ES-I3 (cell line): ENCODE results near the gene KRTAP20-4.

ENCODE experiments used
- H3K36me3 ChIP-seq: 2 replicates; pipeline ENCODE4 v1.6.1; 2013; ENCODE audit warnings: mild to moderate bottlenecking, low read length, control low read depth, moderate library complexity; ENCODE audit not compliant: insufficient read depth
- H3K4me1 ChIP-seq: 2 replicates; pipeline ENCODE4 v1.6.1; 2013; ENCODE audit warnings: mild to moderate bottlenecking, control low read depth, low read length; ENCODE audit not compliant: insufficient read depth
- H3K9ac ChIP-seq: 2 replicates; pipeline ENCODE4 v1.6.1; 2013; ENCODE audit warnings: low read depth, mild to moderate bottlenecking, low read length, moderate library complexity
- H3K9me3 ChIP-seq: 2 replicates; pipeline ENCODE4 v1.6.1; 2013; ENCODE audit warnings: mild to moderate bottlenecking, low read length, moderate library complexity; ENCODE audit not compliant: control insufficient read depth, insufficient read depth

Gene KRTAP20-4

DNA sequence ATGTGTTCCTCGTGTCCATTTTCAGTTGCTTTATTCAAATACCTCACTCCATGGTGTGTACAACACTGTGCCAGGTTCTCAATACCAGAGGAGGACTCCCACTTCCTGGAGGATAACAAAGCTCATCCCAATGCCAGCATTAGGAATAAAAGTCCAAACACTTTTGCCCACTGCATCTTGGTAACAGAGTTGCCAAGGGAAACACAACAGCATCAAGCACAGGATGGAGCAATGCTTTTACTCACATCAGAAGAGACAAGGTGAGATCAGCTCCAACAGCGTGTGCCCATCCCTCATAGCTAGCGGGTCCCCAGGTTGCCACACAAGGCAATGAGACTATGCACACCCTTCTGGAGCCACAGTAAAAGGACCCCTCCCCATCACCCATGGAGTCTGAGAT, 2.9 kb downstream of the KRTAP20-4 start:
- no peaks in the 10 kb centered on the region for H3K4me1 ChIP-seq
- no peak overlapping the region for H3K9ac ChIP-seq
- no peaks in the 10 kb centered on the region for H3K36me3 ChIP-seq
- no peaks in the 10 kb centered on the region for H3K9me3 ChIP-seq

DNA sequence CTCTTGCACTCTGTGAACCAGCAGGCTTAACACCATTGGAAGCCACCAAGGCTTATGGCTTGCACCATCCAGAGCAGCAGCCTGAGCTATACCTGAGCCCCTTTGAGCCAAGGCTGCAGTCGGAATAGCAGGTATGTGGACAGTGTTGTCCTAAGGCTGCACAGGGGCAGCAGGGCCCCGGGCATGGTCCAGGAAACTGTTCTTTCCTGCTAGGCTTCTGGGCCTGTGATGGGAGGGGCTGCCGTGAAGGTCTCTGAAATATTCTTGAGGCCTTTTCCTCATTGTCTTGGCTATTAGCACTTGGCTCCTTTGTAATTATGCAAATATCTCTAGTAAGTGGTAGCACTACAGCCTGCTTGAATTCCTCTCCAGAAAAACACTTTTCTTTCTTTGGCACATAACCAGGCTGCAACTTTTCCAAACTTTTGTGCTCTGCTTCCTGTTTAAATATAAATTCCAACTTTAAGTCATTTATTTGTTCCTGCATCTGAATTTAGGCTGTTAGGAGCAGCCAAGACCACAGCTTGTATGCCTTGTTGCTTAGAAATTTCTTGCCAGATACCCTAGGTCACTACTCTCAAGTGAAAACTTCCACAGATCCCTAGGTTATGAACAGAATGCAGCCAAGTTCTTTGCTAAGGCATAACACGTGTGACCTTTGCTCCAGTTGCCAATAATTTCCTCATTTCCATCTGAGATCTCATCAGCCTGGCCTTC, 5.2 kb downstream of the KRTAP20-4 start:
- Histone ChIP-seq H3K36me3 (no peaks in the 10 kb centered on the region), H3K4me1 (no peaks in the 10 kb centered on the region), H3K9ac (no peak overlapping the region), H3K9me3 (no peaks in the 10 kb centered on the region)

DNA sequence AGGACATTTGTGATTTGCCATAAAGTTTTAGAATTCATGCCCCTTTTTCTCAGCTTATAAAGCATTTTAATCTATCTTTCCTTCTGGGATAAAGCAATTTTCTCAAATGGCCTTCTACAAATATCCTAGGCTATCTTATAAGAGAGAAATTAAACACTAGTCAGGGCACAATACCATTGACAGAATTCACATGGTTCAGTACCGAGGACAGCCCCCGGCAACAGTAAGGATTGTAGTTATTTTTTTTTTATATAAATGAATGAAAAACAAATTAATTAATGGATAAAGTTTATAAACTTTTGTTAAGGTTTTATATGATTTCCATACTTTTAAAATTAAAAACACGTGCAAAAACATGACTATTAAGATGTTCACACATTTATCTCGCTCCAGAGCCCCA, 7.7 kb downstream of the KRTAP20-4 start:
- no peaks in the 10 kb centered on the region for H3K9me3 ChIP-seq
- no peaks in the 10 kb centered on the region for H3K4me1 ChIP-seq
- H3K9ac ChIP-seq = no peak overlapping the region
- no peaks in the 10 kb centered on the region for H3K36me3 ChIP-seq

DNA sequence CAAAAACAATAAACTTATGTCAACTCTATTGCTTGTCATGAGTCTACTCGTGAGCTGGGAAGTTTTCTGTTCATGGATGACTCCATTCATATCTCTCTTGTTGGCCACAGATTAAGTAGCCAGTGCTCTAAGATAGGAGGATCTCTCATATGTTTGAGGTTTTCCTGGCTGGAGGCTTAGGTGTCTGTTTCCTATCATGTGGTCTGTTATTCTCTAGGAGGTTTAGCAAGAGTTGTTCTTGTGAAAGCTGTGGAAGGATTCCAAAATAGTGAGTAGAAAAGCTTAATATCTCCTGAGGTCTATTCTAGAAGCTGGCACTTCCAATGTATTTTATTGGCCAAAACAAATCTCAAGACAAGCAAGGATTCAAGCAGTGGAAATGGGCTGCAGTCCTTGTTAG, 8.8 kb downstream of the KRTAP20-4 start:
- Histone ChIP-seq H3K9ac (no peak overlapping the region), H3K9me3 (no peaks in the 10 kb centered on the region), H3K4me1 (no peaks in the 10 kb centered on the region)

DNA sequence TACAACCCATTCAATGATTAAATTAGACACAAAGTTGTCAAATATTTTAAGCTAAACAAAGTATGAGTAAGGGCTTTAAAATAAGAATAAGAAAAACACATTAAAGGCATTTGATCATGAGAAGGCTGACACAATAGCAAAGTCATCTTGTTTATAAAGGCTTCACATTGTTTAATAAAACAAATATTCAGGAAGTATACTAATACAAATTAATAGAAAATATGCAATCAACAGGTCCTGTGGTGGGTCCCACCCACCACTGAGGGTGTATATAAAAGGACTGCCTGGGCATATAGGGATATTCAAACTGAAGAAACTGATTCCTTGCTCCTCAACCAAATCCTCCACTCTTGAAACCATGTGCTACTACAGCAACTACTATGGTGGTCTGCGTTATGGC, 14.5 kb downstream of the KRTAP20-4 start, which contains the start of gene KRTAP20-2:
Gene KRTAP20-2 (plus strand): TSS at position 301 of the 400 bp plus-strand sequence. CDS start 58 bp downstream, at position 359.
- Histone ChIP-seq H3K4me1 (no peaks in the 10 kb centered on the region), H3K9me3 (no peaks in the 10 kb centered on the region), H3K36me3 (no peaks in the 10 kb centered on the region), H3K9ac (no peak within 1 kb of the TSS)

More for the DNA sequence above, 8.8 kb downstream of the KRTAP20-4 start:
- no peaks in the 10 kb centered on the region for H3K36me3 ChIP-seq

DNA sequence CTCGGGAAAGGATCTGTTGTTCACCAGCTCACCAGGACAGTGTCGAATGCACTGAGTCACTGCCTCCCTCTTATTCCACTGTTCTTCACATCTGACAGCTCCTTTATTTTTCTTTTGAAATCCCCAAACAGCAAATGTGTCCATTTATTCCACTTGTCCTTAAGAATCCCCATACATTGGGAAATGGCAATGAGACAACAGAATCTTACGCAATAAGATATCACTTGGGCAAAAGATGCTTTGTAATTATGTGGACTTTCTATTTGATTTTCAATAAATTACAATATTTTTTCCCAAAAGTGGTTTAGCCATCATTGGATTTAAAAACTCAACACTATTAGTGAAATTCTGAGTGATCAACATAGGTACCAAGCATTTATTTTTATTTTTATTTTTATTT, 18.3 kb downstream of the KRTAP20-4 start:
- Histone ChIP-seq H3K9ac (no peak overlapping the region), H3K4me1 (no peaks in the 10 kb centered on the region), H3K36me3 (no peaks in the 10 kb centered on the region), H3K9me3 (no peaks in the 10 kb centered on the region)

DNA sequence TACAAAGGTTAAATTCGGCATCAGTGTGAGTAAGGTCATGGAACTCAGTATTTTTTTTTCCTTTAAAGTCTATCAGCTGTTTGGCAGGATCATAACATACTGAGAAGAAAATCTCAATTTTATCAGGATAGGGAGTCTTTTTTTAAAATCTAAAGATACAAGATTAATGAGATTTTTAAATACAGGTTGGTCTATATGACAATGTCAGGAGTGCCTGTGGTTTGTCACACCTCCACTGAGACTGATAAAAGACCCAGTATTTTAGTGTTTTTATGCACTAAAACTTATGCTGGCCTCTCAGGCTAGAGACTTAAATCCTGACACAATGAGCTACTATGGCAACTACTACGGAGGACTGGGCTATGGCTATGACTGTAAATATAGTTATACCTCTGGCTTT, 22.1 kb downstream of the KRTAP20-4 start, which contains the start of gene KRTAP20-3:
Gene KRTAP20-3 (plus strand): TSS at position 301 of the 400 bp plus-strand sequence.
- Histone ChIP-seq H3K36me3 (no peaks in the 10 kb centered on the region), H3K9me3 (no peaks in the 10 kb centered on the region), H3K9ac (no peak within 1 kb of the TSS), H3K4me1 (no peaks in the 10 kb centered on the region)

DNA sequence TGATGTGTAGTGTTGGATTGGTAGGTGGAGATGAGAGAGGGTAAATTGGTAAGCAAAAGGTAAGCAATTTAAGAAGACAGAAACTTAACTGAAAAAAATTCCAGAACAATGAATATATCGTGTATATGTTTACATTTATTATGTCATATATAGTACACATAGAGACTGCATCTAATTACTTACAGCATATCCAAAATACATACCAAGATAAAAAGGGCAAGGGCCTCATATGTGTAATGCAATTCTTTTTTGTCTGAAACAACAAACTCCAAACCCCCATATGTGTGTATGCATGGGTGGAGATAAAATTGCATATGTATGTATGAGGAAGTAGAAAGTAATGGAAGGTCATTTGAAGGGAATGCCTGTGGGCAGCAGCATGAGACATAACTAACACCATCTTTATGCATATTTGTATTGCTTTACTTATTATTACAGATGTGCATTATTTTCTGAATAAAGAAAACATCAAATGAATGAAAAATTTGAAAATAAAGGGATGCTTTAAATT, 26.5 kb downstream of the KRTAP20-4 start:
- no peaks in the 10 kb centered on the region for H3K4me1 ChIP-seq
- H3K9ac ChIP-seq = no peak overlapping the region
- H3K36me3 ChIP-seq = no peaks in the 10 kb centered on the region
- H3K9me3 ChIP-seq = no peaks in the 10 kb centered on the region

DNA sequence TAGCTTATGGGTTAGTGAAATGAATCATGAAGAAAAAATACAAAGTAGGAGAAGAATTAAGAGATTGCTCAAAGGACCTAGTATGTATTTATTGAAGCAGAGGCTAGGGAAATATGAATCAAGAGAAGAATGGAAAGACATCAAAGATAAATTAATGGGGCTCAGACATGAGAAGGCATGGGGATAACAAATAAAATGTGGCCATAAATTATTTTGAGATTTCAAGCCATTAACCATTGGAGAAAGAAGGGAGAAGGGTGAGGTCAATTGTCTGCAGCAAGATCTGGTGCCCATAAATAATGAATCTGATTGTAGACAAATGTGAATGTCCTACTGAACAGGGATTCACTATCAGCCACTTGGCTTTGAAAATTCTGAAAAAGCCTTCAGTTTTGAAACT, 32.5 kb downstream of the KRTAP20-4 start:
- no peaks in the 10 kb centered on the region for H3K9me3 ChIP-seq
- H3K9ac ChIP-seq = no peak overlapping the region
- H3K36me3 ChIP-seq = no peaks in the 10 kb centered on the region
- no peaks in the 10 kb centered on the region for H3K4me1 ChIP-seq

DNA sequence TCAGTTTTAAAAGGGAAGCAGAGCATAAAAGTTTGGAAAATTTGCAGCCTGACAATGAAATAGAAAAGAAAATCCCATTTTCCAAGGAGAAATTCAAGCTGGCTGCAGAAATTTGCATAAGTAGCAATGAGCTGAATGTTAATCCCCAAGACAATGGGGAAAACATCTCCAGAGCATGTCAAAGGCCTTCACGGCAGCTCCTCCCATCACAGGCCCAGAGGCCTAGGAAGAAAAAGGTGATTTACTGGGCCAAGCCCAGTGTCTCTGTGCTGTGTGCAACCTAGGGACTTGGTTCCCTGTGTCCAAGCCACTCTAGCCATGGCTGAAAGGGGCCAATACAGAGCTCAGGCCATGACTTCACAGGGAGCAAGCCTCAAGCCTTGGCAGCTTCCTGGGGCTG, 48.3 kb downstream of the KRTAP20-4 start:
- Histone ChIP-seq H3K9ac (no peak overlapping the region), H3K9me3 (no peaks in the 10 kb centered on the region), H3K4me1 (no peaks in the 10 kb centered on the region), H3K36me3 (no peaks in the 10 kb centered on the region)
